Skeletal muscle cell (primary cell): ENCODE results near the gene KIF19.

Experiments
- DNase-seq: peaks from one replicate; pipeline ENCODE4 v3.0.0-alpha.2; 2010; ENCODE audit warnings: low read depth
- H3K4me3 ChIP-seq: 2 replicates; pipeline ENCODE4 v1.5.1; 2011; ENCODE audit warnings: low read depth, mild to moderate bottlenecking, control low read depth, low read length, moderate library complexity

Gene KIF19

DNA sequence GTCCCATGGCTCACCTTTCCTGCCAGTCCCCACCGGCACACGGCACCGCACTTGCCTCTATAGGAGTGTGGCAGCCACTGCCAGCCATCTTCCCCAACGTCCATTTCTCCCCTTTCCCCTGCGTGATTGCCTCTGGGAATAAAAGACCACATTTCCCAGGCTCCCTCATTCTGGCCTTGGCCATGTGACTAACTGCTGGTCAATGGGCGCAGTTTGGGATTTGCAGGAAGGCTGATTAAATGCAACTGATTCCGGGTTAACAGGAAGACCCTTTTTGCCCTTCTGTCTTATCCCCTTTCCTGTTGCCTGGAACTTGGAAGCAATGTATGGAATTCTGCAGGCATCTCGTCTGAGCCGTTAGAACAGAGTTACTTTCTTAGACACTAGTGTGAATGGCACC is 32.7 kb downstream of the KIF19 start:
- no peak overlapping the region for H3K4me3 ChIP-seq
- DNase-seq: no peak

- no peak for DNase-seq
- no peak overlapping the region for H3K4me3 ChIP-seq
Observed at GRCh38 chr17:74359916-74360315, 33.9 kb downstream of the KIF19 start.

DNA sequence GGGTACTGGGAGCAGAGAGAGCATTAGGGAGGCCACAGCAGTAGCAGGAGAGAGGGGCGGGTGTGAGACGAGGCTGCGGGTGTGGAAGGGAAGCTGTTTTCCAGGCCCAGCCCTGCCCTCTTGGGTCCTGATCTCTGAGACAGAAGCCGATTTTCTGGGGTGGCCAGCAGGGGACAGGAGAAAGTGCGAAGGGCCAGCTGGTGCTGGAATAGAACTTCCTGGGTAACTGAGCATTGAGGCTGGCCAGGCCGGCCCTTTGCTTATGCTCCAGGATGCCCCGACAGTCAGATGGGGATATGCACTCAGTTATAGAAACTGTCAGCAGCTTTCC is 34.8 kb downstream of the KIF19 start:
- DNase-seq: no peak
- H3K4me3 ChIP-seq: no peak overlapping the region

- H3K4me3 ChIP-seq: no peak within 1 kb of the TSS
- peak; percentile 6 for DNase-seq
Observed at GRCh38 chr17:74361230-74362068, 35.4 kb downstream of the KIF19 start, which contains the start of gene BTBD17. BTBD17 (minus strand) TSS chr17:74361868; CDS start chr17:74361819, 49 bp downstream.

DNA sequence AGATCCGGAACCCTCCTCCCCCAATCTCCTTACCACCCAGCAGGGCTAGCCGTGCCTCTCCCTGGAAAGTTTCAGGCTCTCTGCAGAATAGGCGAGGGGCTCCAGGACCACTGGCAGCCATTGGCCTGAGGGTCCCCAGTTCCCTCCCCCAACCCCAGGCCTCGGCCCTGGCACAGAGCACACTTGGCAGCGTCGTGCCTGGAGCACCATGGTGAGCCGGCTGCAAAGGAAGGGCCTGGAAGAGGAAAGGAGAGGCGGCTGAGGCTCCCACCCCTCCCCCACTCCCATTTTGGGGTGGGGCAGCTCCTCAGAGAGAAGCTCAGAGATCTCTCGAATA is 36.0 kb downstream of the KIF19 start:
- H3K4me3 ChIP-seq: no peak overlapping the region
- DNase-seq: no peak

- no peak overlapping the region for H3K4me3 ChIP-seq
- DNase-seq: no peak
Observed at GRCh38 chr17:74362810-74363498, 36.9 kb downstream of the KIF19 start.

- no peak for DNase-seq
- no peak within 1 kb of the TSS for H3K4me3 ChIP-seq
Observed at GRCh38 chr17:74367206-74367605, 41.2 kb downstream of the KIF19 start, which contains the start of gene GPR142. GPR142 (plus strand) TSS chr17:74367506; CDS start chr17:74369541, 2,035 bp downstream.

DNA sequence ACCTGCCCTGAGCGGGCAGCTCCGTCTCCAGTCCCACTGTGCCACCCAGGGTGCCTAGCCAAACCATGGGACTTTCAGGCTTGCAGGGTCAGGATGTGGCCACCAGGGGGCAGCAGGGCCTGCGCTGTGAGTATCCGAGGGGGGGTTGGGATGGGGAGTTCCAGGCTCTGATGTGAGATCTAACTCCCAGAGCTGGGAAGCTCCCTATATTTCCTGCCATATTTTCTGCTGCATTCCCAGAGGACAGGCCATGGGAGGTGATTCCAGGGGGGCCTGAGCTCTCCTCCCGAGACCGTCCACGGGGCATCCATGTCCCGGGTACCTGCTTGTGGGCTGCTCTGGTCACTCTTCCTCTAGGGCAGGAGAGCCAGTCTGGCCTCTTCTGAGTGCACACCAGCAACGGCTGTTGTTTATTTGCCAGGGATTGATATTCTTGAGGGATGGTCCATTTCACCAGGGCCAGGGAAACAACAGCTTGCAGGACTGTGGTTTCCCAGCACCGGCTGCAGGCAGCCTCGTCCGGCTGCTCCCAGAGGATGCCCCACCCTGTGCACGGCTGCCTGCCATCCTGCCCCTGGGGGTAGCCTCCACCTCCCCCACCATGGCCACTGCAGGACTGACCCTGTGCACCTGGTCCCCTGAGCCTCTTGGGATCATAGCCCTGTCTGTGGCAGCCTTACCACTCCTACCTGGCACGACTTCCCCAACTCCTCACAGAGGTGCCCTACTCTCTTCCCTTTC is 42.5 kb downstream of the KIF19 start:
- peak; percentile 4 for DNase-seq
- H3K4me3 ChIP-seq: no peak overlapping the region

GRCh38 chr17:74369221-74369620 is 43.2 kb downstream of the KIF19 start:
- no peak overlapping the region for H3K4me3 ChIP-seq
- DNase-seq: no peak

DNA sequence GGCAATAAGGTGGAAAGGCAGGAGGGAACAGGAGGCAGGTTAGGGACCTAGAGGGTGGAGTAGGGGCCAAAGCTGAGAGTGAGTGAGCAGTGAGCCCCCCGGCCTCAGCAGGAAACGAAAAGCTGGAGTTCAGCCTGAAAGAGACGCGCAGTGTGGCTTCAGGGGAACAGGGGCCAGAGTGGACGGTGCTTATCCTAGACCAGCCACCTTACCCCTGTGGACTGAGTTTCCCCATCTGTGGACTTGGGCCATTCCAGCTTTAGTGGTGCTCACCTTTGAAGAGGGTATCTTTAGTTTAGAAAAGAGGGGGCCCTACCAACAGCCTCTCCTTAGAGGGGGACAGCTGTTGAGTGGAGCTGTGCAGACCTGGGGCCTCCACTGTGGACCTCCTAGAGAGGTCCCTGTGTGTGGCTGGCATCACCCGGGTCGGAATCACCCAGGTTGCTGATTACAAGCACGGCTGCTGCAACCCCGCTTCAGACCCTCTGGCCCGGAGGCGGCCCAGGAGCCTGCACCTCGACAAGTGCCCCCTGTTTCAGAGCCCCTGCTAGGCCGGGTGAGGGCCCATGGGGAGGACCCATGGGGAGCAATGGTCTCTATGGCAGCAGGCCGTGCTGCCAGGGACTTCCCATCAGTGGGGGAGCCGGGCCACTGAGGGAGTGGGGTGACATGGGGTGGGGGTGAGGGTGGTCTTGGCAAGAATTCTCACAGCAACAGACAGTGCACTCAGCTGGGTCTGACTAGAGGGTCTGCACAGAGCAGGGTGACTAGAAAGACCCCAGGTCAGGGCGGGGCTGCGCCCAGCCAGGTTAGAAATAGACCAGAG is 43.9 kb downstream of the KIF19 start:
- DNase-seq: no peak
- no peak overlapping the region for H3K4me3 ChIP-seq

DNA sequence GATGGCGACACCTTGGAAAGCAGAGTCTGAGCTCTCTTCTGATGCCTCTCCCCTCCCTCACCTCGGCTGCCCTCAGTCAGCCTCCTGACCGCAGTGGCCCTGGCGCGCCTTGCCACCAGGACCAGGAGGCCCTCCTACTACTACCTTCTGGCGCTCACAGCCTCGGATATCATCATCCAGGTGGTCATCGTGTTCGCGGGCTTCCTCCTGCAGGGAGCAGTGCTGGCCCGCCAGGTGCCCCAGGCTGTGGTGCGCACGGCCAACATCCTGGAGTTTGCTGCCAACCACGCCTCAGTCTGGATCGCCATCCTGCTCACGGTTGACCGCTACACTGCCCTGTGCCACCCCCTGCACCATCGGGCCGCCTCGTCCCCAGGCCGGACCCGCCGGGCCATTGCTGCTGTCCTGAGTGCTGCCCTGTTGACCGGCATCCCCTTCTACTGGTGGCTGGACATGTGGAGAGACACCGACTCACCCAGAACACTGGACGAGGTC is 45.7 kb downstream of the KIF19 start:
- DNase-seq: no peak
- no peak overlapping the region for H3K4me3 ChIP-seq

GRCh38 chr17:74372426-74372825 is 46.4 kb downstream of the KIF19 start:
- H3K4me3 ChIP-seq: no peak overlapping the region
- no peak for DNase-seq

DNA sequence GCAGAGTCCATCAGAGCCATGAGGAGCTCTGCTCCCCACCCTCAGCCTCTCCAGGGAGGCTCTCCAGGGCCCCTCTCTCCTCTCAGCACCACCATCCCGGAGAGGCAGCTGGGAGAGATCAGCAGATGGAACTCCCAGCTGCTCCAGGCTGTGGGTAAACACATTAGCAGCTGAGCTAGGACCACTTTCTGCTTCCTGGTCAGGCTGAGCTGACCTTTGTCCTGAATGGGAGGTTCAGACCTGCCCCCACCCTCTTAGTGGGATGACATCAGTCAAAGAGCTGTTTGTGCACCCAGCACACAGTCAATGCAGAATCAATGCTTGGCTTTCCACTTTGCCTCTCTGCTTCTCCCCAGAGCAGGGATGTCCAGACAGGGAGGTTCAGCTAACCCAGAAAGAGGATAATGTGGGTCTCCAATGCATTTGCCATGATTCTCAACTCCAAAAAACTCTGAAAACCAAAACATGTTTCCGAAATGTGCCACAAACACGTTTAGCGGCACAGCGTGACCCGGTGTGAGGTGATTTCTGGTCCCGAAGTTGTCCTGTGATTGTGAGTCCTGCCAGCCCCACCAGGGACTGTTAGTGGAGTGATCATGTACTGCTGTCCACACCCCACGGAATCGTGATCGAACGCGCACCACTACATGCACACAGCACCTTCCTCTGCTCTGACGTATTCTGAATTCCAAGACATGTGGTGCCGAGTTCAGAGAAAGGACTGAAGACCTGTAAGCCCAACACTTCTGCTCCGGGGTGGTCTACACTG is 48.0 kb downstream of the KIF19 start:
- no peak overlapping the region for H3K4me3 ChIP-seq
- DNase-seq: no peak

GRCh38 chr17:74374858-74375257 is 48.8 kb downstream of the KIF19 start:
- no peak overlapping the region for H3K4me3 ChIP-seq
- DNase-seq: no peak

DNA sequence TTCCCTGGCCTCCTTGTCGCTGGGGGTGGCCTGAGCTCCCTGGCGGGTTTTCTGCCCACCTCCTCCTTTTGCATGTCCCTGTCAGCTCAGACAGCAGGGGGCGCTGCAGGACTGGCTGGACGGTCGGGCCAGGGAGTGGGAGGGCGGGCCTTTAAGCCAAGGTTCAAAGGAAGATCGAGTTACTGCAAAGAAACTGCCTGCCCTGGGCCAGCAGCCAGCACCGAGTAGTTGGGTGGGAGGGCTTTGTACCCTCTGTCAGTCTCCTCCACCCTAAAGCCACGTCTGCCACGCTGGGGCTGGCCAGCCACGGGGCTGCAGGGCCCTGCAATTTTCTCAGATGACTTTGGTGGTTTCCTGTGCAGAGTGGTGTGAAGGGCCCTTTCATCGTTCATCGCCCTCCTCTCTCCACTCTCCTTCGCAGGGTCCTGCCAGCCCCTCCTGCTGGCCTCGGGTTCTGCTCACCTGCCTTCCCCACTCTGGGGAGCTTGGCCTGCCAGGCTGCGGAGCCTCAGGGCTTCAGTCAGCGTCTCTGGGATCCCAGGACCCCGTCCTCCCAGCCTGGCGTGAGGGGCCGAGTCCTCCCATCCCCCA is 53.6 kb downstream of the KIF19 start:
- no peak overlapping the region for H3K4me3 ChIP-seq
- peak; percentile 18 for DNase-seq

DNA sequence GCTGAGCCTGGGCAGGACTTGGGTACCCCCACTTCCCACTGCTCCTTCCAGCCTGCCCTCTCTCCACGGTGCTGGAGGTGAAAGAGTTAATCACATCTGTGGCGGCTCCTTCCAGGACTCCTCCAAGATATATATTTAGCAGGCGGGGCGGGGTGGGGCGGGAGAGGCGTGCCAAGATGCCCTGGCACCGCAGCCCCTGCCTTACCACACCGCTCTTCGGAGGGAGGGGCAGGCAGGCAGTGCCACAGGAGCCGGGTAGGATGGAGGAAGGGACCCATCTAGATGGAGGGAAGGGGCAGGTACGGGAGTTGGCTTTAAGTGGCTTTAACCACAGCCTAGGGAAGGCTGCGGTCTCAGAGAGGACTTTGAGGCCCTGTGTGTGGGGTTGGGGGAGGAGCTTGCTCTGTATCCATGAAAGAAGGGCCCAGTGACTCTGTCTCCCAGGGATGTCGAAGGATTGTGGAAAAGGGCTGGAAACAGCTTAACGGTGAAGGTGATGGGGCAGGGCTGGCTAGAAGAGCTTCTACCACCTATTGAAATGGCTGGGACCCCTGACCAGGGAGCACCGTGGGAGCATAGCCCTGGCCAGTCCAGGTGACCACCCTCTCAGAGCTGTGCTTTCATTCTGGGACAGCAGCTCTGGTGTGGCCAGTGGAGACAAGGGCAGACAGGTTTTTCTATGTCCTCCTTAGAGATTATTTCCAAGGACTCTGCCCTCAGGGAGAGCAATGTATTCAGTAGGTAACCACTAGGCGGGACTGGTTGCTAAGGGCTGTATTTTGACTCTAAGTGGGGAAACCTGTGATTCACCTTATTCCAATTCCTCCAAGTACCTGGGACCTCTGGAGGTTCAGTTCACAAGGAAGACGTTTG is 54.3 kb downstream of the KIF19 start:
- no peak for DNase-seq
- H3K4me3 ChIP-seq: no peak overlapping the region
